Kidney epithelial cell (primary cell): ENCODE data around the gene CSF1R. TPM values are rescaled to one million over a fixed set of nuclear protein-coding genes. Genes with fewer than 3 reads are reported as not detected.

ENCODE experiments used
- DNase-seq: peaks from one replicate; pipeline ENCODE4 v3.0.0-alpha.2; 2010; ENCODE audit warnings: low read depth
- H3K27me3 ChIP-seq: 2 replicates; pipeline ENCODE4 v1.6.0; 2011; ENCODE audit warnings: low read length; ENCODE audit not compliant: control insufficient read depth, insufficient read depth
- H3K36me3 ChIP-seq: 2 replicates; pipeline ENCODE4 v1.5.1; 2011; ENCODE audit warnings: low read length; ENCODE audit not compliant: control insufficient read depth, insufficient read depth
- H3K4me3 ChIP-seq: 2 replicates; pipeline ENCODE4 v1.5.1; 2011; ENCODE audit warnings: low read depth, mild to moderate bottlenecking, control low read depth, low read length
- total RNA-seq: library from RNA; depleted of rRNA; stranded (reverse); fragments of >200 nt; gene quantifications from 2 replicates; pipeline ENCODE4 v1.2.3, GENCODE V29; 2015
- TF ChIP-seq, protein P1 (sequence below): IDR thresholded peaks from 2 replicates; pipeline ENCODE4 v1.5.1; 2011; ENCODE audit warnings: mild to moderate bottlenecking, moderate library complexity, low read length, control low read depth, inconsistent platforms; ENCODE audit not compliant: insufficient read depth, poor library complexity, severe bottlenecking

CSF1R gene
- total RNA-seq = 0.41 and 0.75 TPM in 2 replicates

DNA sequence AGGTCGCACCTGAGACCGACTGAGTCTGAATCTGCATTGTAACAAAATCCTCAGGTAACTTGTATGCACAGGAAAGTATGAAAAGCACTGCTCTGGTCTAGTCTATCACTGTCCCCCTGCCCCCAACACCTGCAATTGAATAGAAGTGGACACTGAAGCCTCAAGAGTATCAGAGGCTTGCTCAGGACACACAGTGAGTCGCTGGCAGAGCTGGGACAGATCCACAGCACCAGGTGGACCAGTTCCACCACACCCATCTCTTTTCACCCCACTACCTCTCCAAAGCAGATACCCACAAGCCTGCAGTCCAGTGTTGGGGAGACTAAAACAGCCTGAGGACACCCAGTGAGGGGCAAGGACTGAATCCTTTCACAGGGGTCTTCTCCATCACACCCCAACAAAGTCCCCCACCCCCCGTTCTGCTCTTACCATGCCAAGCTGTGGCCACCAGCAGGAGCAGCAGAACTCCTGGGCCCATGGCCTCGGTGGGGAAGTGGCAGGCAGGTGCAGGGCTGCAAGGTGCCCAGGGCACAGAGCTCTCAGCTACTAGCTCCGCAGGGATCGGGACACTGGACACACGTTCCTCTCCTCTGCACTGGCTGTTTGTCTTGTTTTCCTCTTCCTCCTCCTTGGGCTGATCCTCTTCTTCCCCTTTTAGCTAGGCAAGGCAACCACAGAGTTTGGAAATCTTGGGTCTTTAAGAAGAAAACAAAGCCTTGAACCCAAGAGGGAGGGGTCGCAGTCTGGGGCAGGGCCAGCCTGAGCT is at the start of gene CSF1R:
Gene CSF1R, minus strand, starts transcription at position 605 of the 766 bp plus-strand sequence. Its CDS starts 127 bp downstream, at position 478.
- TF ChIP-seq, protein P1, sequence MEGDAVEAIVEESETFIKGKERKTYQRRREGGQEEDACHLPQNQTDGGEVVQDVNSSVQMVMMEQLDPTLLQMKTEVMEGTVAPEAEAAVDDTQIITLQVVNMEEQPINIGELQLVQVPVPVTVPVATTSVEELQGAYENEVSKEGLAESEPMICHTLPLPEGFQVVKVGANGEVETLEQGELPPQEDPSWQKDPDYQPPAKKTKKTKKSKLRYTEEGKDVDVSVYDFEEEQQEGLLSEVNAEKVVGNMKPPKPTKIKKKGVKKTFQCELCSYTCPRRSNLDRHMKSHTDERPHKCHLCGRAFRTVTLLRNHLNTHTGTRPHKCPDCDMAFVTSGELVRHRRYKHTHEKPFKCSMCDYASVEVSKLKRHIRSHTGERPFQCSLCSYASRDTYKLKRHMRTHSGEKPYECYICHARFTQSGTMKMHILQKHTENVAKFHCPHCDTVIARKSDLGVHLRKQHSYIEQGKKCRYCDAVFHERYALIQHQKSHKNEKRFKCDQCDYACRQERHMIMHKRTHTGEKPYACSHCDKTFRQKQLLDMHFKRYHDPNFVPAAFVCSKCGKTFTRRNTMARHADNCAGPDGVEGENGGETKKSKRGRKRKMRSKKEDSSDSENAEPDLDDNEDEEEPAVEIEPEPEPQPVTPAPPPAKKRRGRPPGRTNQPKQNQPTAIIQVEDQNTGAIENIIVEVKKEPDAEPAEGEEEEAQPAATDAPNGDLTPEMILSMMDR = no peak
- H3K36me3 ChIP-seq = no peaks in the 10 kb centered on the region
- H3K27me3 ChIP-seq = peaks cover 6% of the 10 kb centered on the region
- H3K4me3 ChIP-seq = no peak within 1 kb of the TSS
- no peak for DNase-seq

DNA sequence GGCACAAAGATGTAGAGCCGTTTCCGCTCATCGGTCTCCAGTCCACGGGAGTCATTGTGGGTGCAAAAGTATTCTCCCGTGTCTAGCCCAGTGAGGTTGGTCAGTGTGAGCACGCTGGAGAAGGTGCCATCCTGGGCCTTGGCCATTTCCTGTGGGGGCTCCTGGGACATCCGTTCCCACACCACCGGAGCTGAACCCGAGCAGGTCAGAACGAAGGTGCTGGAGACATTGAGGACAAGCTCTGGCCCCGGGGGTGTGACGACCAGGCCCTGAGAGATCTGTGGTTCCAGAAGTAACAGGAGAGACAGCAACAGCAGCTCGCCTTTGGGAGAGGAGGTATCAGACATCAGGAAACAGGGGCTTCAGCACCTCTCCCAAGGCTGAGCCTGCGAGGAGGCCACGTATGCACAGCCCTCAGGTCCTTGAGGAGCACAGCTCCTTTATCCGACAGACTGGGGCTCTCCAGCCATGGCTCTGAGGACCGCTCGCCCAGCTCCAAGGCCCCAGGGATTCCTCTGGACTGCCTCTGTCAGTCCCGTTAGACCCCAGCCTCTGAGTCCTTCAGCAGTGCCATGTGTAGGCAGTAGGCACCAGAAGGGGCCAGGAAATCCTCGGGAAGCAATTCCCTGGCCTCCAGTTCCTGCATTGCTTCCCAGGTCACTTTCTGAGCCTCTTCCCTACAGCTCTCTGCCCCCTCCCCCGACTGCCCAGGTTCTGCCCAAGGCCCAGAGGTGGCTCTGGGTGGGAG is 49.4 kb upstream of the CSF1R start:
- no peak for DNase-seq
- no peaks in the 10 kb centered on the region for H3K36me3 ChIP-seq
- TF ChIP-seq, protein P1 = no peak
- no peaks in the 10 kb centered on the region for H3K27me3 ChIP-seq
- H3K4me3 ChIP-seq = no peak overlapping the region

DNA sequence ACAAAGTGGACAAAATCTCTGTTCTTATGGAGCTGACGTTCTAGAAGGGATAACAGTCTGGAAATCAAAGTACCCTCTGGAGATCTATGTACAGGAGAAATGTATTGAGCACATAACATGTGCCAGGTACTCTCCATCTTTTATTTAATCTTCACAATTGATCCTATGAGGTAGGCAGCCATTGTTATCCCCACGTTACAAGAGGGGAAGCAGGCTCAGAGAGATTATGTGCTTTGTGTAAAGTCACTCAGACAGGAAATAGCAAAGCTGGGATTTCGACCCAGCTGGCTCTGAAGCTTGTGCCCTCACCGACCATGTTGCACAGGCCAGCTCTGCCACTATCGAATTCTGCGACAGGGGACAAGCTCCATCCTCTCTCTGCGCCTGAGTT is 47.8 kb upstream of the CSF1R start:
- Histone ChIP-seq H3K4me3 (no peak overlapping the region), H3K36me3 (no peaks in the 10 kb centered on the region), H3K27me3 (no peaks in the 10 kb centered on the region)
- TF ChIP-seq, protein P1 = no peak
- no peak for DNase-seq

DNA sequence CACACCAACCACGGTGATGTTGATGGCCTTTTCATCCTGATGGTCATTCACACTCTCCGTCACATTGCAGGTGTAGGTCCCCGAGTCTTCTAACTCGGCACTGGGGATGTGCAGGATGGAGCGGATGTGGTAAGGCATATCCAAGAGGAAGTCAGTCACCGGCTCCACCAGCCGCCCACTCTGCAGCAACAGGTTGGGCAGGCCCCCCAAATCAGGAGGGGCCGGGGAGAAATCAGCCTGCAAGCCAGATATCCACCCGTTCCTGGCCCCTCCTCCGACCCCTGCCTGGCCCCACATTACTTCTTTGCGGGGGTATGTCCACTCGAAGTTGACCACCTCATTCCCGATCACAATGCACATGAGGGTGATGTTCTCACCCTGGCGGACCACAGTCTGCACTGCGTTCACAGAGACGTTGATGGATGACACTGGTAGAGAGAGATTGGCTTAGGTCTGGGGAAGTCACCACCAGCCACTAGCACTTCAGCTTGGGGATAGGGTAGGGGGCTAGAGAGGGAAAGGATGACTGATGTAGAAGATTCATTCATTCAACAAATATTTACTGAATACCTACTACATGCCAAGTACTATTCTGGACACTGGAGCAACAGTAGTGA is 47.3 kb upstream of the CSF1R start:
- Histone ChIP-seq H3K27me3 (no peaks in the 10 kb centered on the region), H3K4me3 (no peak overlapping the region), H3K36me3 (no peaks in the 10 kb centered on the region)
- no peak for DNase-seq
- TF ChIP-seq, protein P1 = no peak

DNA sequence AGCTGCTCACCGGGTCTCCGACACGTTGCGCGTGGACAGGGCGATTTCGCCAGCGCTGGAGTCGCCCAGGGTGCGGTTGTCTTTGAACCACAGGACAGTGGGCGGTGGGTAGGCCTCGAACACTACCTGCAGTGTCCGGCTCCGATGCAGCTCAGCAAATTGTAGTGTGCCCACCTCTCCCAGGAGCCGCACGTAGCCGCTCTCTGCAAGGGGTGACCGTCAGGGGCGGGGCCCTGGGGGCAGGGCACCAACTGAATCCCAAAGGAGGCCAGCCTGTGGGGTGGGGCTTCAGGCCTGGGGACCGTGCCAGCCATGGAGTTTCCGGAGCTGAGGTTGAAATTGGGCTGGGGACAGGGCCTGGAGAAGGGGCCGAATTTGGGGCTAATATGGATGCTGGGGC is 46.4 kb upstream of the CSF1R start:
- Histone ChIP-seq H3K36me3 (no peaks in the 10 kb centered on the region), H3K27me3 (no peaks in the 10 kb centered on the region), H3K4me3 (no peak overlapping the region)
- DNase-seq = no peak
- TF ChIP-seq, protein P1 = no peak
